ENCODE results near the gene PIGS.

PIGS gene

DNA sequence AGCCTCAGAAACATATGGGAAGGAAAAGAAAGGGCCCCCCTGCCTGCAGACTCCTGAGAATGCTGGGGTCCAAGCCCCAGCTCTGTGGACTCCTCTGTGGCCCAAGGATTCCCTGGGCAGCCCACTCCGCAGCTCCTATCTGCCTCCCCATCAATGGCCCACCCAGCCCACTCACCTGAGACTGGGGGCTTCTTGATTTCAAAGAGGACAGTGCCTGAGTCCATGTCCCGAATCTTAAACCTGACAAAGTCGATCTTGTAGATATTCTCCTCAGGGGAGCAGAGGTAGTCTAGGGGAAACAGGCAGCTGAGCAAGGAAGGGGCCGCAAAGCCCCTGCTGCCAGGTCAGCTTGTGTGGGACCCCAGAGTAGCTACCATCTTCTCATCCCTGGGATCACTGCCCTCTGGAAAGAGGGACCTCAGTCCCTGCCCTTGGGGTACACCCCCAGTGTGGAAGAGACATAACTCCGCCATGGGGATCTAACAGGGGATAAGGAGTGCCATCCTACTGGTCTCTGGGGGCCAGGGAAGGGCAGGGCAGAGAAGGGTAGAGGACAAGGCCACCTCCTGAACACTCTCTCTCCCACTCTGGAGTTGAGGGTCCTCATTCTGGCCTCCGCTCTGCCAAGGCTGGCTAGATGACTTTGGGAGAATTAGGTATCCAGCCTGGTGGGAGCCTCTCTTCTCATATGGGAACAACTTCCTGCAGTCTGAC lies 22.8 kb downstream of the PIGS start:
- no peak for DNase-seq
- no peak overlapping the region for H3K27ac ChIP-seq
- peaks cover under 1% of the 10 kb centered on the region for H3K36me3 ChIP-seq (replicated peaks)
- in situ Hi-C loops (cut with HindIII; ENCODE audit: low pct_ligation_motif_present, low sequenced_read_pairs): no loop called here
- no peak overlapping the region for H3K4me3 ChIP-seq (ENCODE audit: low read depth, low read length)
- H3K27me3 ChIP-seq (replicated peaks): no peaks in the 10 kb centered on the region
- TF ChIP-seq, protein P1, sequence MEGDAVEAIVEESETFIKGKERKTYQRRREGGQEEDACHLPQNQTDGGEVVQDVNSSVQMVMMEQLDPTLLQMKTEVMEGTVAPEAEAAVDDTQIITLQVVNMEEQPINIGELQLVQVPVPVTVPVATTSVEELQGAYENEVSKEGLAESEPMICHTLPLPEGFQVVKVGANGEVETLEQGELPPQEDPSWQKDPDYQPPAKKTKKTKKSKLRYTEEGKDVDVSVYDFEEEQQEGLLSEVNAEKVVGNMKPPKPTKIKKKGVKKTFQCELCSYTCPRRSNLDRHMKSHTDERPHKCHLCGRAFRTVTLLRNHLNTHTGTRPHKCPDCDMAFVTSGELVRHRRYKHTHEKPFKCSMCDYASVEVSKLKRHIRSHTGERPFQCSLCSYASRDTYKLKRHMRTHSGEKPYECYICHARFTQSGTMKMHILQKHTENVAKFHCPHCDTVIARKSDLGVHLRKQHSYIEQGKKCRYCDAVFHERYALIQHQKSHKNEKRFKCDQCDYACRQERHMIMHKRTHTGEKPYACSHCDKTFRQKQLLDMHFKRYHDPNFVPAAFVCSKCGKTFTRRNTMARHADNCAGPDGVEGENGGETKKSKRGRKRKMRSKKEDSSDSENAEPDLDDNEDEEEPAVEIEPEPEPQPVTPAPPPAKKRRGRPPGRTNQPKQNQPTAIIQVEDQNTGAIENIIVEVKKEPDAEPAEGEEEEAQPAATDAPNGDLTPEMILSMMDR (IDR thresholded peaks at IDR 0.05; ENCODE audit: low read depth, low read length, missing control alignments): no peak

DNA sequence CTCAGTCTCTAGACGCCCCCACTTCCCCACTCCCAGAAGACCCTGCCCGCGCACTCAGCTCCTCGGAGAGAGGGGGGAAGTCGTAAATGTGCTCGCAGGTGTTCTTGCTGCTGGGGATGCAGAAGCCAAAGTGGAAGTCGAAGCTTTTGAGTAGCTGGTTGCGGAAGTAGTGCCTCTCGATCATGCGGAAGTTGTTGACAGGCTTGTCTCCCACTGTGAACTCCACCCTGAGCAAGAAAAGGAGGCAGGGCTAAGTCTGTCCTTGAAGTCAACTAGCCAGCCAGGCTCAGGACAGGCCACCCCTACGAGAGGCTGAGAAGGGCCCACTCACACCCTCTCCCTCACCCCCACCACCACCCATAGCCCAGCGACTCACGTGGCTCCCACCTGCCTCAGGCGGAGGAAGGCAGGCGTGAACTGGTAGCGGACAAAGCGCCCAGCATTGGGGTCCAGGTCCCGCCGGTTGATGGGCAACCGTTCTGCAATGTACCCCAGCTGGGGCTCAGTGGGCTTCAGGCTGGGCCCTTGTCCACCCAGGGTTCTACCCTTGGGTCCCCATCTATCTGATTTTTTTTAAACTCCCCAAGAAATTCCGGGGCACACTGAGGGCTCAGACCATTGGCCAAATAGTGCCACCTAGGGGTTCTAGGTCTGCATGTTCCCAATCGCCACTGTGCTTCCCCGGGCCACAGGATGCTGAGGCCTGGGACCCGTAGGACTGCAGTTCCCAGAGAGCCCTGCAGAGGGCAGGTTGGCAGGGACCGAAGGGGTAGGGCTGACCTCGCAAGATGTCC lies 23.5 kb downstream of the PIGS start:
- Histone ChIP-seq H3K4me3 (ENCODE audit: low read depth, low read length) (no peak overlapping the region), H3K27me3 (replicated peaks) (no peaks in the 10 kb centered on the region), H3K36me3 (replicated peaks) (no peaks in the 10 kb centered on the region), H3K27ac (no peak overlapping the region)
- DNase-seq: peak; percentile 60
- in situ Hi-C loops (cut with HindIII; ENCODE audit: low pct_ligation_motif_present, low sequenced_read_pairs): no loop called here
- TF ChIP-seq, protein P1 (IDR thresholded peaks at IDR 0.05; ENCODE audit: low read depth, low read length, missing control alignments): peak; percentile 96

DNA sequence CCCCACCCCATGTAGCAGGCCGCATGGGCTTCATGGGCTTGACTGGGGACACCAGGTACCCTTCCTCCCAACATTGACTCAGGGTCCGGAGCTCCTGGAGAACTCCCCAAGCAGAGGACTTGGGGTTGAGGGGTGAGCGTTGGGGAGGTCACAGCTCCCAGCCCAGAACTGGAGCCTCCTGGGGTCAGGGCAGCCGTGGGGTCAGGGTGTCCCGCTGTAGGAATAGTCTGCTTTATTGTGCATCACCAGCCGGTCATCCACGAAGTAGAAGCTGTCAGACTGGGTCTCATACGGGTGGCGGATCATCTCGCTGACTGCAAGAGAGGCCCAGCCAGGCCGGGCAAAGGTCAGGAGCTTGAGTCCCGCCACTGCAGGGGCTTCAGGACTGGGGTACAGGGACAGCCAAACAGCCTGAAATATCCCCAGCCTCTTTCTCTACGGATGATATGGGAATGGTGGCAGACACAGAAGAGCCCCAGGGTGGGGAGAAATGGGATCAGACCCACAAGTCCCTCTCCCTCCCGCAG lies 24.2 kb downstream of the PIGS start:
- H3K27me3 ChIP-seq (replicated peaks): no peaks in the 10 kb centered on the region
- no peak for DNase-seq
- H3K36me3 ChIP-seq (replicated peaks): no peaks in the 10 kb centered on the region
- in situ Hi-C loops (cut with HindIII; ENCODE audit: low pct_ligation_motif_present, low sequenced_read_pairs): no loop called here
- no peak overlapping the region for H3K4me3 ChIP-seq (ENCODE audit: low read depth, low read length)
- no peak overlapping the region for H3K27ac ChIP-seq
- TF ChIP-seq, protein P1 (IDR thresholded peaks at IDR 0.05; ENCODE audit: low read depth, low read length, missing control alignments): no peak

DNA sequence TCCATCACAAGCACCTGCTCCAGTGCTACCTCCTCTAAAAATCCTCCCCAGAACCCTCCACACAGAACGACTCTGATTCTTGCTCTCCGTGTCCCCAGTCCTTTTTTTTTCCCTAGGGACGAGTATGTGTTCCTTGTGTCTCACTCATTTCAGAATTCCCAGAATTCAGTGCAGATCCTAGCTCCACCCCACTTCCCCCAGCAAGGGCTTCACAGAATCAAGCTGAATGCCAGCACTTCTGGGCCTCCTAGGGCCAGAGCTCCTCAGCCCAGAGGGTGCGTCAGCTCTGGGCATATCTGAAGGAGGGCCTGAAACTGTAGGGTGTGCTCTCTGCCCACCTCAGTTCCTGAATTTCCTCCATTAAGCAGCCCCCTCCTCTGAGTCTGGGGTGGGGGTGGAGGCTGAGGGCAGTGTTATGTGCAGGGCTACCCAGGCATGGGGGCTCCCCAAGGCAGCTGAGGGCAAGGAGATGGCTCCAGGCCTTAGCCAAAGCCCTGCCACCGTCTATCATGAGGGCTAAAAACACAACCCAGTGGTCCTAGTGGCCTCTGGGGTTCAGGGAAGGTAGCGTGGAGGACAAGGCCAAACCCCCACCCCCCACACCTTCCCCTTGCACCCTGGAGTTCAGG lies 25.4 kb downstream of the PIGS start:
- in situ Hi-C loops (cut with HindIII; ENCODE audit: low pct_ligation_motif_present, low sequenced_read_pairs): no loop called here
- H3K4me3 ChIP-seq (ENCODE audit: low read depth, low read length): no peak overlapping the region
- no peak overlapping the region for H3K27ac ChIP-seq
- no peak for DNase-seq
- H3K36me3 ChIP-seq (replicated peaks): no peaks in the 10 kb centered on the region
- TF ChIP-seq, protein P1 (IDR thresholded peaks at IDR 0.05; ENCODE audit: low read depth, low read length, missing control alignments): no peak
- no peaks in the 10 kb centered on the region for H3K27me3 ChIP-seq (replicated peaks)

DNA sequence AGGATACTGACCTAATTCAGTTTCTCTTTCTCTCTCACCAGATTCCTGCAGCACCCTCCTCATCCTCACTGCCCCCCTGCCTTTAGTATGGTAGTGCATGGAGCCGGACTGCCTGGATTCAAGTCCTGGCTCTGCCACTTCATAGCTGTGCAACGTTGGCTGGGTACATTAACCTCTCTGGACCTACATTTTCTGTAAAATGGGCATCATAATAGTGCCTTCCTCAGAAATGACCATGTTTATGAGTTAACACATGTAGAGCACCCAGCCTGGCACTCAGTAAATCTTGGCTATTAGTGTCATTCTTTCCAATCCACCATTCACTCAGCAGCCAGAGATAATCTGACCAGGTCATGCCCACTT lies 26.2 kb downstream of the PIGS start:
- DNase-seq: no peak
- Histone ChIP-seq H3K27ac (no peak overlapping the region), H3K27me3 (replicated peaks) (no peaks in the 10 kb centered on the region), H3K36me3 (replicated peaks) (no peaks in the 10 kb centered on the region), H3K4me3 (ENCODE audit: low read depth, low read length) (no peak overlapping the region)
- TF ChIP-seq, protein P1 (IDR thresholded peaks at IDR 0.05; ENCODE audit: low read depth, low read length, missing control alignments): no peak
- in situ Hi-C loops (cut with HindIII; ENCODE audit: low pct_ligation_motif_present, low sequenced_read_pairs): no loop called here

Measured in brain microvascular endothelial cell (primary cell).